ENCODE results near the gene ZC2HC1C. TPM values are rescaled to one million over a fixed set of nuclear protein-coding genes. Genes with fewer than 3 reads are reported as not detected.
A peak's percentile ranks its signal among the peaks of the same experiment; 100 is the strongest.

ZC2HC1C gene
- total RNA-seq, 1 experiment from 2014 or later, result 13.8 TPM

DNA sequence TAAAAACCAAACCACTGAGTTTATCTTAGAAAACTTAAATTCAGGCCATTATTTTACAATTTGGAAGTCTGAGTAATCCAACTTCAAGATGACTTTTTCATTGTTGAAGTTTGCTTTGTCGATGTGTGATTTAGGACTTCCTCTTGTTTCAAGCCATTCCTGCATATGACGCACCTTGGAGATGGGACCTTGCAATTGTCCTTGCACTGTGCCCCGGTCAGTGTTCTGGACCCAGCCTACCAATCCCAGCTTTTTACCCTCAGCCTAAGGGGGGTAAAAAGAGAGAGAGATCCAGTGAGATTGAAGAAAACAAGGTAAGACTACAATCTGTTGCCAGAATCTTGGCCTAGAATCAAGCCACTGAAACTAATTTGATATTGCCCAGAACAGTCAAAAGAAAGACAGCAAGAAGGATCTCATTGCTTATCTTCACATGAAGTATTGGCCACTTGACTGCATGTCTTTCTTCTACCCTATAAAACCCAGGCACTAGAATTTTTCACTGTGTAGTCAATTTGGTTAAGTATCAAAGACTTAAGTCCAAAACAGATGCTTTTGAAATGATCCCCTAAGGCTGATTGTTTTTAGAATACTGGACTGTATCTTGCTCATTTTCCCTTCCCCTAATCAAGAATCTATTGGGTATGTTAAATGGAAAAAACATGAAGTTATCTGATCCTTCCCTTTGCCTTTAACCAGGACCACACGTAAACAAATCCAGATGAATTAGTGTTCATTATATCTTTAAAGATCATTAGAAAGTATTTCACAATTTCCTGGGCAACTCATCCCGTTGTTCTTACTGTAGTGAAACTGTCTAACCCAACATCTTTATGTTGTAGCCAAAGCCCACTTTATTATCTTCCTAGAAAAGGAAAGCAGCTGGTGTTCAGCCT lies 15.8 kb upstream of the ZC2HC1C start:
- H3K36me3 ChIP-seq (ENCODE audit: low read depth), result peaks cover 19% of the 10 kb centered on the region
- peaks cover 15% of the 10 kb centered on the region for H3K4me1 ChIP-seq (replicated peaks; ENCODE audit: insufficient read depth)
- ChIA-PET POLR2A (ENCODE audit: unreplicated experiment) (no interaction called here), CTCF (no interaction called here)
- H3K27me3 ChIP-seq (ENCODE audit: insufficient read depth, low read depth), result no peaks in the 10 kb centered on the region
- DNase-seq, result peak in 1 of 2 experiments; percentile 29
- no peaks in the 10 kb centered on the region for H3K9me3 ChIP-seq (ENCODE audit: insufficient read depth, low read depth)
- no peak overlapping the region for H3K27ac ChIP-seq
- intact Hi-C loops (cut with micrococcal nuclease; ENCODE audit: unreplicated experiment), result no loop called here
- no peaks in the 10 kb centered on the region for H4K20me1 ChIP-seq (ENCODE audit: insufficient read depth)
- BruUV-seq (replicated peaks), result no TSS peak
- no peak for TF ChIP-seq EZH2 (IDR thresholded peaks at IDR 0.05; ENCODE audit: low read depth)
- TF ChIP-seq, protein P1, sequence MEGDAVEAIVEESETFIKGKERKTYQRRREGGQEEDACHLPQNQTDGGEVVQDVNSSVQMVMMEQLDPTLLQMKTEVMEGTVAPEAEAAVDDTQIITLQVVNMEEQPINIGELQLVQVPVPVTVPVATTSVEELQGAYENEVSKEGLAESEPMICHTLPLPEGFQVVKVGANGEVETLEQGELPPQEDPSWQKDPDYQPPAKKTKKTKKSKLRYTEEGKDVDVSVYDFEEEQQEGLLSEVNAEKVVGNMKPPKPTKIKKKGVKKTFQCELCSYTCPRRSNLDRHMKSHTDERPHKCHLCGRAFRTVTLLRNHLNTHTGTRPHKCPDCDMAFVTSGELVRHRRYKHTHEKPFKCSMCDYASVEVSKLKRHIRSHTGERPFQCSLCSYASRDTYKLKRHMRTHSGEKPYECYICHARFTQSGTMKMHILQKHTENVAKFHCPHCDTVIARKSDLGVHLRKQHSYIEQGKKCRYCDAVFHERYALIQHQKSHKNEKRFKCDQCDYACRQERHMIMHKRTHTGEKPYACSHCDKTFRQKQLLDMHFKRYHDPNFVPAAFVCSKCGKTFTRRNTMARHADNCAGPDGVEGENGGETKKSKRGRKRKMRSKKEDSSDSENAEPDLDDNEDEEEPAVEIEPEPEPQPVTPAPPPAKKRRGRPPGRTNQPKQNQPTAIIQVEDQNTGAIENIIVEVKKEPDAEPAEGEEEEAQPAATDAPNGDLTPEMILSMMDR (conservative IDR thresholded peaks at IDR 0.05), result no peak
- H3F3A ChIP-seq (ENCODE audit: insufficient read depth, low read depth), result peaks cover 40% of the 10 kb centered on the region
- H3K9me2 ChIP-seq (ENCODE audit: insufficient read depth), result no peaks in the 10 kb centered on the region
- no peak overlapping the region for H2AFZ ChIP-seq
- no peak overlapping the region for H3K4me3 ChIP-seq
- no peak overlapping the region for H3K4me2 ChIP-seq
- peaks cover 23% of the 10 kb centered on the region for H3K79me2 ChIP-seq (ENCODE audit: low read depth)

DNA sequence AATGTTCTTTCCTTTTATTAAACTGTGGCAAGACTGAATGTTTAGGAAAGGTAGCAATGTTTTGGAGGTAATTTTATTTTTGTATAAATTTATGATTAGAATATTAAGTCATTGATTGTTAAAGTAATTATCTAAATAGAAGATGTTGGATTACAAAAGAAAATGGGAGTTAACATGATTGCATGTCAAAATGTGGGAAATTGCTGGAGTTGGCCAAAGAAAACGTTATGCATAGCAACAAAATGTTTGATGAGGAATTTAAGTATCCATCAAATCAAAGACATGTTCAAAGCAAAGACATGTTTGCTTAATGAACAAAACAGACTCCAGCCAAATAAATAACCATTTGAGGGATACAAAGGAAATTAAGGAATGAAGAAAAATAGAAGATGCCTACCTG lies 15.0 kb upstream of the ZC2HC1C start:
- Histone ChIP-seq H3K4me3 (no peak overlapping the region), H2AFZ (no peak overlapping the region), H4K20me1 (ENCODE audit: insufficient read depth) (no peaks in the 10 kb centered on the region), H3K9me3 (ENCODE audit: insufficient read depth, low read depth) (no peaks in the 10 kb centered on the region), H3F3A (ENCODE audit: insufficient read depth, low read depth) (peaks cover 40% of the 10 kb centered on the region), H3K4me2 (no peak overlapping the region), H3K27me3 (ENCODE audit: insufficient read depth, low read depth) (no peaks in the 10 kb centered on the region), H3K4me1 (replicated peaks; ENCODE audit: insufficient read depth) (peaks cover 15% of the 10 kb centered on the region), H3K9me2 (ENCODE audit: insufficient read depth) (no peaks in the 10 kb centered on the region), H3K79me2 (ENCODE audit: low read depth) (peaks cover 19% of the 10 kb centered on the region), H3K27ac (no peak overlapping the region), H3K36me3 (ENCODE audit: low read depth) (peaks cover 14% of the 10 kb centered on the region)
- POLR2A ChIA-PET (ENCODE audit: unreplicated experiment), result no interaction called here
- intact Hi-C loops (cut with micrococcal nuclease; ENCODE audit: unreplicated experiment), result no loop called here
- CTCF ChIA-PET, result no interaction called here
- BruUV-seq (replicated peaks), result no TSS peak
- TF ChIP-seq, protein P1 (conservative IDR thresholded peaks at IDR 0.05), result no peak
- TF ChIP-seq EZH2 (IDR thresholded peaks at IDR 0.05; ENCODE audit: low read depth), result no peak
- DNase-seq, result peak in 1 of 2 experiments; percentile 11

DNA sequence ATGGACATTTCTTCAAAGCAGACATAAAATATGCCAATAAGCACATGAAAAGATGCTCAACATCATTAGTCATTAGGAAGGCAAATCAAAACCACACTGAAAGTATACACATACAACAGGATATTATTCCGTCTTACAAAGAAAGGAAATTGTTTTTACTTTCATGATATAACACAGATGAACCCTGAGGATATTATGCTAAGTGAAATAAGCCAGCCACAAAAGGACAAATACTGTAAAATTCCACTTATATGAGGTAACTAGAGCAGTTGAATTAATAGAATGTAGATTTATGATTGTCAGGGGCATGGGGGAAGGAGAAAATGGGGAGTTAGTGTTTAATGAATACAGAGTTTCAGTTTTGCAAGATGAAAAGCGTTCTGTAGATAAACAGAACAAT lies 9.8 kb upstream of the ZC2HC1C start:
- peaks cover 28% of the 10 kb centered on the region; the same call in 1 of the 2 replicates for H3F3A ChIP-seq (ENCODE audit: insufficient read depth, low read depth)
- peaks cover 13% of the 10 kb centered on the region for H3K4me1 ChIP-seq (replicated peaks; ENCODE audit: insufficient read depth)
- no peak overlapping the region for H2AFZ ChIP-seq
- H3K9me3 ChIP-seq (ENCODE audit: insufficient read depth, low read depth), result no peaks in the 10 kb centered on the region
- H3K36me3 ChIP-seq (ENCODE audit: low read depth), result peaks cover 24% of the 10 kb centered on the region
- TF ChIP-seq, protein P1 (conservative IDR thresholded peaks at IDR 0.05), result no peak
- TF ChIP-seq EZH2 (IDR thresholded peaks at IDR 0.05; ENCODE audit: low read depth), result no peak
- no peak overlapping the region for H3K4me3 ChIP-seq
- intact Hi-C loops (cut with micrococcal nuclease; ENCODE audit: unreplicated experiment), result no loop called here
- POLR2A ChIA-PET (ENCODE audit: unreplicated experiment), result no interaction called here
- CTCF ChIA-PET, result interaction anchor here (0.6 kb wide), 1 partner anchor 136 kb away, joined by 3 read pairs; the partner anchor contains the start of gene RPS6KL1
- no TSS peak for BruUV-seq (replicated peaks)
- no peaks in the 10 kb centered on the region for H3K27me3 ChIP-seq (ENCODE audit: insufficient read depth, low read depth)
- H3K4me2 ChIP-seq, result no peak overlapping the region
- no peaks in the 10 kb centered on the region for H3K9me2 ChIP-seq (ENCODE audit: insufficient read depth)
- H4K20me1 ChIP-seq (ENCODE audit: insufficient read depth), result no peaks in the 10 kb centered on the region
- DNase-seq, result peak in 1 of 2 experiments; percentile 24
- peaks cover 40% of the 10 kb centered on the region for H3K79me2 ChIP-seq (ENCODE audit: low read depth)
- no peak overlapping the region for H3K27ac ChIP-seq

Measured in PC-9 (cell line).